K562 (cell line): ENCODE measurements around the gene GABRR3. TPM values are rescaled to one million over a fixed set of nuclear protein-coding genes. Genes with fewer than 3 reads are reported as not detected.
A peak's percentile ranks its signal among the peaks of the same experiment; 100 is the strongest.

ENCODE experiments used
- ATAC-seq: fragments of 200-7000 bp; cut with Tn5 transposase; 3 replicates; pipeline ENCODE4 v1.9.1; 2020; ENCODE audit warnings: moderate library complexity
- BruUV-seq: library from RNA; stranded (reverse); fragments of 400-500 nt; replicated peaks from 2 replicates; lab custom pipeline; 2021; lab: Mats Ljungman, UMichigan
- CTCF ChIA-PET: fragments of 300-600 bp; formaldehyde crosslinking; extraction: SDS; loops from one replicate; lab custom pipeline; 2021; ENCODE audit warnings: low intra/inter-chr PET ratio; lab: Yijun Ruan, JAX
- POLR2A ChIA-PET: fragments of 300-600, 350-650 bp; sonication (Branson Sonifier 250); formaldehyde crosslinking; extraction: SDS; loops from one replicate; lab custom pipeline; 2021; ENCODE audit warnings: antibody characterized with exemption, inconsistent platforms; lab: Yijun Ruan, JAX
- DNase-seq, 4 experiments: peaks; one replicate each; pipeline versions ENCODE4 v3.0.0 to v3.0.0-alpha.2; 2011 to 2018; ENCODE audit warnings: low spot score in 3 of 4, mixed read lengths in 3 of 4; ENCODE audit errors: extremely low read depth in 1 of 4
- FAIRE-seq: peaks from 2 replicates; lab custom pipeline; 2011; peaks lifted over from hg19 to GRCh38; lab: Jason Lieb, UNC
- H2AFZ ChIP-seq: 2 replicates; pipeline ENCODE4 v1.6.0; 2011; ENCODE audit warnings: low read depth, low read length, control low read depth, inconsistent platforms
- H3K27ac ChIP-seq: fragments of 200-600 bp; 3 replicates; pipeline ENCODE4 v1.8.0; 2011; ENCODE audit warnings: low read depth, mild to moderate bottlenecking, control low read depth, inconsistent platforms, low read length, moderate library complexity, mixed read lengths; ENCODE audit errors: extremely low read depth
- H3K27me3 ChIP-seq, 2 experiments: fragments of 300-600 bp in 1 of 2; 2 replicates in 1 of 2; 3 replicates in 1 of 2; pipeline versions ENCODE4 v1.6.0 to v1.8.0; 2011; ENCODE audit warnings: inconsistent platforms in 2 of 2, low read length in 2 of 2, mild to moderate bottlenecking in 1 of 2, mixed read lengths in 1 of 2, moderate library complexity in 1 of 2; ENCODE audit not compliant: control insufficient read depth in 2 of 2, insufficient read depth in 2 of 2
- H3K36me3 ChIP-seq: fragments of 300-600 bp; 3 replicates; pipeline ENCODE4 v1.8.0; 2011; ENCODE audit warnings: mild to moderate bottlenecking, low read length, inconsistent platforms; ENCODE audit not compliant: control insufficient read depth, insufficient read depth
- H3K4me1 ChIP-seq, 2 experiments: fragments of 200-600 bp in 1 of 2; replicated peaks in 1 of 2; 2 replicates in 1 of 2; 3 replicates in 1 of 2; pipeline versions ENCODE4 v1.5.1 to v1.8.0; 2011; ENCODE audit warnings: inconsistent platforms in 2 of 2, low read length in 2 of 2, mild to moderate bottlenecking in 1 of 2, mixed read lengths in 1 of 2, moderate library complexity in 1 of 2; ENCODE audit not compliant: control insufficient read depth in 2 of 2, insufficient read depth in 2 of 2
- H3K4me2 ChIP-seq: 2 replicates; pipeline ENCODE4 v1.6.1; 2011; ENCODE audit warnings: low read length, control low read depth, inconsistent platforms, mixed read lengths; ENCODE audit not compliant: insufficient read depth
- H3K4me3 ChIP-seq: fragments of 200-600 bp; sonication (generic), shearing (Covaris generic); 2 replicates; pipeline ENCODE4 v1.5.1; 2016; ENCODE audit warnings: control low read depth, inconsistent platforms
- H3K79me2 ChIP-seq: fragments of 200-600 bp; 3 replicates; pipeline ENCODE4 v1.8.0; 2011; ENCODE audit warnings: low read length, inconsistent platforms; ENCODE audit not compliant: control insufficient read depth, insufficient read depth
- H3K9ac ChIP-seq, 2 experiments: 2 replicates each; pipeline versions ENCODE4 v1.6.0 to v1.6.1; 2011; ENCODE audit warnings: low read depth in 2 of 2, low read length in 2 of 2, control low read depth in 1 of 2, inconsistent platforms in 1 of 2, mild to moderate bottlenecking in 1 of 2, mixed read lengths in 1 of 2; ENCODE audit not compliant: insufficient read depth in 1 of 2
- H3K9me1 ChIP-seq: one replicate; pipeline ENCODE4 v1.6.0; 2011; ENCODE audit warnings: inconsistent platforms, mild to moderate bottlenecking, low read length, moderate library complexity; ENCODE audit not compliant: control insufficient read depth, insufficient read depth
- H3K9me3 ChIP-seq: replicated peaks from 2 replicates; pipeline ENCODE4 v1.5.1; 2011; ENCODE audit warnings: low read depth, low read length, inconsistent platforms; ENCODE audit not compliant: control insufficient read depth, insufficient read depth
- H4K20me1 ChIP-seq: replicated peaks from 2 replicates; pipeline ENCODE4 v1.6.1; 2011; ENCODE audit warnings: low read length, inconsistent platforms, mixed read lengths; ENCODE audit not compliant: control insufficient read depth, insufficient read depth
- NEUROD1 ChIP-seq: fragments of 150-350 bp; IDR thresholded peaks from 2 replicates; pipeline ENCODE4 v1.6.1; 2014; ENCODE audit warnings: borderline replicate concordance, low read length, low read depth; ENCODE audit not compliant: partially characterized antibody
- PBX2 ChIP-seq, 2 experiments: IDR thresholded peaks in 1 of 2; conservative IDR thresholded peaks in 1 of 2; 2 replicates each; pipeline ENCODE4 v1.6.1; 2016; ENCODE audit warnings: low read depth in 2 of 2, mild to moderate bottlenecking in 1 of 2, missing compliant biosample characterization in 1 of 2, missing genetic modification characterization in 1 of 2, moderate library complexity in 1 of 2
- PML ChIP-seq: IDR thresholded peaks from 2 replicates; pipeline ENCODE4 v1.6.1; 2012; ENCODE audit warnings: low read length, inconsistent platforms
- SP2 ChIP-seq: IDR thresholded peaks from 2 replicates; pipeline ENCODE4 v1.6.1; 2011; ENCODE audit warnings: mild to moderate bottlenecking, low read depth, low read length, moderate library complexity; ENCODE audit not compliant: poor library complexity, severe bottlenecking; ENCODE audit errors: extremely low read depth
- SPI1 ChIP-seq: IDR thresholded peaks from 2 replicates; pipeline ENCODE4 v1.6.1; 2011; ENCODE audit warnings: low read depth, low read length, control low read depth, borderline replicate concordance
- ZBTB8A ChIP-seq: fragments of 450-650 bp; IDR thresholded peaks from 2 replicates; pipeline ENCODE4 v1.6.1; 2018; ENCODE audit warnings: mild to moderate bottlenecking, moderate library complexity; ENCODE audit not compliant: partially characterized antibody
- ZNF57 ChIP-seq: fragments of 450-650 bp; formaldehyde crosslinking; IDR thresholded peaks from 2 replicates; pipeline ENCODE4 v1.4.0; 2020; ENCODE audit warnings: mild to moderate bottlenecking, moderate library complexity
- ZNF76 ChIP-seq: fragments of 250-450 bp; sonication (Bioruptor Pico); IDR thresholded peaks from 2 replicates; pipeline ENCODE4 v1.4.0; 2020; ENCODE audit warnings: mild to moderate bottlenecking, moderate library complexity, borderline replicate concordance
- WGBS: fragments of 100-300 bp; shearing (Covaris generic); methylation state at CpG from one replicate; pipeline ENCODE4 v1.1.6; 2016; ENCODE audit warnings: low coverage, mixed read lengths; ENCODE audit not compliant: insufficient coverage; ENCODE audit errors: missing lambda C conversion rate; 5-methylcytosine and 5-hydroxymethylcytosine counted together
- in situ Hi-C: fragments of 300-500 bp; cut with MboI; formaldehyde crosslinking; loops from 4 replicates; pipeline ENCODE4 v1.15.0; 2018; ENCODE audit warnings: inconsistent platforms, mixed read lengths
- intact Hi-C: fragments of 100-400 bp; cut with micrococcal nuclease; formaldehyde crosslinking; loops from 2 replicates; pipeline ENCODE4 v1.14.2; 2022
- polyA plus RNA-seq, 8 experiments: library from polyadenylated mRNA; depleted of rRNA in 4 of 8; stranded (reverse) in 5 of 8; unstranded in 3 of 8; fragments of >200 nt; fragmentation: Nextera tagmentation in 2 of 8; fragmentation: Illumina TruSeq in 1 of 8; extraction: Ambion mirVana in 2 of 8; extraction: Trizol in 1 of 8; gene quantifications; 2 replicates each; pipeline versions ENCODE4 v1.2.1 to v1.2.3, GENCODE V29; 2011 to 2014; ENCODE audit warnings: inconsistent platforms in 1 of 8, missing spikeins in 1 of 8
- total RNA-seq, 7 experiments: library from RNA; depleted of rRNA in 6 of 7; stranded (reverse); fragments of >200 nt in 6 of 7; fragmentation: Illumina TruSeq in 2 of 7; extraction: Trizol in 2 of 7; gene quantifications; 2 replicates each; pipeline versions ENCODE4 v1.2.1 to v1.2.3, GENCODE V29; 2011 to 2021; ENCODE audit warnings: low replicate concordance in 1 of 7

GABRR3 gene
- total and polyA plus RNA-seq, 9 of the 15 experiments (the other 6 are each of a cell fraction or from before 2014, with no cell fraction given) = not detected

- no peak for FAIRE-seq
- 2% methylated on average over 4 of the region's 7 CpGs for WGBS
- intact Hi-C loops = no loop called here
Observed at GRCh38 chr3:98058244-98058960, 23.3 kb upstream of the GABRR3 start.

GRCh38 chr3:98057631-98058030 lies 22.5 kb upstream of the GABRR3 start:
- intact Hi-C loops = no loop called here
- Histone ChIP-seq H3K9me3 (no peaks in the 10 kb centered on the region), H3K4me1 (no peaks in the 10 kb centered on the region), H2AFZ (no peak overlapping the region), H3K4me3 (no peak overlapping the region), H3K9me1 (no peaks in the 10 kb centered on the region), H3K36me3 (no peaks in the 10 kb centered on the region), H3K4me2 (no peak overlapping the region), H3K27me3 (no peaks in the 10 kb centered on the region), H3K9ac (no peak overlapping the region), H3K27ac (no peak overlapping the region), H4K20me1 (no peaks in the 10 kb centered on the region), H3K79me2 (no peaks in the 10 kb centered on the region)
- no TSS peak for BruUV-seq
- ATAC-seq (no peak), FAIRE-seq (no peak), DNase-seq (no peak)
- WGBS = 0% methylated on average over 1 of the region's 1 CpG
- ChIA-PET POLR2A (no interaction called here), CTCF (no interaction called here)
- no peak for TF ChIP-seq PBX2 (CRISPR knock-in tag; IDR thresholded peaks at IDR 0.05; ENCODE audit: low read depth)
- TF ChIP-seq PBX2 (tag; conservative IDR thresholded peaks at IDR 0.05; ENCODE audit: low read depth) = no peak
- TF ChIP-seq SP2 = no peak
- no peak for TF ChIP-seq PML
- no peak for TF ChIP-seq ZBTB8A
- TF ChIP-seq ZNF76 (CRISPR knock-in tag) = no peak
- TF ChIP-seq ZNF57 (CRISPR knock-in tag) = no peak
- in situ Hi-C loops = no loop called here

More at GRCh38 chr3:98058244-98058960, 23.3 kb upstream of the GABRR3 start:
- in situ Hi-C loops = no loop called here
- TF ChIP-seq NEUROD1 (no peak), SPI1 (0 out of 2 replicates have a peak, but pooled peaks have one; percentile 8)
- no peaks in the 10 kb centered on the region for H3K79me2 ChIP-seq
- no peak overlapping the region for H2AFZ ChIP-seq
- H3K9me3 ChIP-seq = no peaks in the 10 kb centered on the region
- H3K27me3 ChIP-seq = no peaks in the 10 kb centered on the region
- DNase-seq = no peak
- H3K4me3 ChIP-seq = no peak overlapping the region
- no TSS peak for BruUV-seq
- no peak overlapping the region for H3K9ac ChIP-seq
- ChIA-PET CTCF (no interaction called here), POLR2A (no interaction called here)
- H3K4me1 ChIP-seq = no peaks in the 10 kb centered on the region
- ATAC-seq = no peak
- no peaks in the 10 kb centered on the region for H3K36me3 ChIP-seq
- H3K4me2 ChIP-seq = no peak overlapping the region
- H3K9me1 ChIP-seq = no peaks in the 10 kb centered on the region
- no peaks in the 10 kb centered on the region for H4K20me1 ChIP-seq
- H3K27ac ChIP-seq = no peak overlapping the region
